Uterus (tissue), 4 donors: ENCODE measurements around the gene BIRC3. TPM values are rescaled to one million over a fixed set of nuclear protein-coding genes. Genes with fewer than 3 reads are reported as not detected.

Experiments
- DNase-seq, 2 donors: peaks; one replicate each; pipeline ENCODE4 v3.0.0-alpha.2; 2019 to 2020
- H3K27ac ChIP-seq, 2 donors: fragments of 200-600 bp; sonication (generic); 1 replicate in 1 of 2; 2 replicates in 1 of 2; pipeline ENCODE4 v1.5.1; 2016 to 2018
- H3K27me3 ChIP-seq, 2 donors: fragments of 200-600 bp; sonication (generic); one replicate each; pipeline ENCODE4 v1.5.1; 2018 to 2019; ENCODE audit warnings: control low read depth in 1 of 2
- H3K36me3 ChIP-seq, 2 donors: fragments of 200-600 bp; sonication (generic); one replicate each; pipeline ENCODE4 v1.5.1; 2019; ENCODE audit warnings: control low read depth in 1 of 2
- H3K4me1 ChIP-seq, 2 donors: fragments of 200-600 bp; sonication (generic); one replicate each; pipeline ENCODE4 v1.5.1; 2018 to 2019; ENCODE audit warnings: control low read depth in 1 of 2
- H3K4me3 ChIP-seq, 2 donors: fragments of 200-600 bp; sonication (generic); 1 replicate in 1 of 2; 2 replicates in 1 of 2; pipeline ENCODE4 v1.5.1; 2018 to 2019; ENCODE audit warnings: mild to moderate bottlenecking in 1 of 2
- H3K9me3 ChIP-seq, 2 donors: fragments of 200-600 bp; sonication (generic); one replicate each; pipeline ENCODE4 v1.5.1; 2019; ENCODE audit warnings: control low read depth in 1 of 2
- POLR2A ChIP-seq, 2 donors: fragments of 450-650 bp; IDR thresholded peaks; one replicate each; pipeline ENCODE4 v1.6.1; 2016; ENCODE audit warnings: antibody characterized with exemption in 2 of 2, mild to moderate bottlenecking in 1 of 2, moderate library complexity in 1 of 2
- intact Hi-C: fragments of 100-400 bp; cut with DNase I; formaldehyde crosslinking; loops from one replicate; pipeline ENCODE4 v1.15.1; 2023; ENCODE audit warnings: low total_unique reads
- total RNA-seq, 4 donors: library from RNA; depleted of rRNA in 3 of 4; stranded (reverse); fragments of >200 nt in 3 of 4; gene quantifications; one replicate each; pipeline versions ENCODE4 v1.1.0 to v1.2.4, GENCODE V29; 2014 to 2023
- TF ChIP-seq, protein P1 (sequence below), 4 experiments: fragments of 200-600 bp in 2 of 4; fragments of 450-650 bp in 2 of 4; sonication (generic) in 2 of 4; IDR thresholded peaks; one replicate each; pipeline ENCODE4 v1.5.1; 2016 to 2019; ENCODE audit warnings: antibody characterized with exemption in 4 of 4, mild to moderate bottlenecking in 2 of 4, moderate library complexity in 1 of 4
- donor health status: DM: yes; HTN: yes; CAD: no.

Gene BIRC3
- total RNA-seq, 4 donors from 2014 or later, result 1.5 to 102 (median 8.7) TPM

DNA sequence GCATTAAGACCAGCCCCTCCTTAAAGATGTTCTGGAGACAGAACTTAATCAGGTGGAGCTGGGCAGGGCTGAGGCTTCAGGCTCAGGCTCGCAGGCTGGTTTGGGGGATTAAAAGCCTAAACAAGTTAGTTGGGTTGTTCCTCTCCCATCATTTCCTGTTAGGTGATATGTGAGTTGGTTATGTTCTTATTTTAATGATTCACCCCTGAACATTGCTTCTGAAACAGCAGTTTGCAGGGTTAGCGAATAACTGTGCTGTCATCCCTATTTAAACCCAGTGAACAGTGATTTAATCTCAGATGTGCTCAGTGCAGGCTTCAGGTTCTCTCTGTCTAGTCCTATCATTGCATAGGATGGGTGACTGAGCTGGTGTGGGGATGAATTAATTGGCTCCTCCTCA, 47.4 kb upstream of the BIRC3 start:
- Histone ChIP-seq H3K4me1 (peaks cover 0 to 9% of the 10 kb centered on the region in 2 donors), H3K36me3 (no peaks in the 10 kb centered on the region), H3K4me3 (no peak overlapping the region), H3K27ac (no peak overlapping the region), H3K27me3 (no peaks in the 10 kb centered on the region), H3K9me3 (no peaks in the 10 kb centered on the region)
- intact Hi-C loops, result no loop called here
- no peak for DNase-seq
- TF ChIP-seq, protein P1, sequence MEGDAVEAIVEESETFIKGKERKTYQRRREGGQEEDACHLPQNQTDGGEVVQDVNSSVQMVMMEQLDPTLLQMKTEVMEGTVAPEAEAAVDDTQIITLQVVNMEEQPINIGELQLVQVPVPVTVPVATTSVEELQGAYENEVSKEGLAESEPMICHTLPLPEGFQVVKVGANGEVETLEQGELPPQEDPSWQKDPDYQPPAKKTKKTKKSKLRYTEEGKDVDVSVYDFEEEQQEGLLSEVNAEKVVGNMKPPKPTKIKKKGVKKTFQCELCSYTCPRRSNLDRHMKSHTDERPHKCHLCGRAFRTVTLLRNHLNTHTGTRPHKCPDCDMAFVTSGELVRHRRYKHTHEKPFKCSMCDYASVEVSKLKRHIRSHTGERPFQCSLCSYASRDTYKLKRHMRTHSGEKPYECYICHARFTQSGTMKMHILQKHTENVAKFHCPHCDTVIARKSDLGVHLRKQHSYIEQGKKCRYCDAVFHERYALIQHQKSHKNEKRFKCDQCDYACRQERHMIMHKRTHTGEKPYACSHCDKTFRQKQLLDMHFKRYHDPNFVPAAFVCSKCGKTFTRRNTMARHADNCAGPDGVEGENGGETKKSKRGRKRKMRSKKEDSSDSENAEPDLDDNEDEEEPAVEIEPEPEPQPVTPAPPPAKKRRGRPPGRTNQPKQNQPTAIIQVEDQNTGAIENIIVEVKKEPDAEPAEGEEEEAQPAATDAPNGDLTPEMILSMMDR (IDR thresholded peaks at IDR 0.05), result no peak
- no peak for TF ChIP-seq POLR2A (IDR thresholded peaks at IDR 0.05)

DNA sequence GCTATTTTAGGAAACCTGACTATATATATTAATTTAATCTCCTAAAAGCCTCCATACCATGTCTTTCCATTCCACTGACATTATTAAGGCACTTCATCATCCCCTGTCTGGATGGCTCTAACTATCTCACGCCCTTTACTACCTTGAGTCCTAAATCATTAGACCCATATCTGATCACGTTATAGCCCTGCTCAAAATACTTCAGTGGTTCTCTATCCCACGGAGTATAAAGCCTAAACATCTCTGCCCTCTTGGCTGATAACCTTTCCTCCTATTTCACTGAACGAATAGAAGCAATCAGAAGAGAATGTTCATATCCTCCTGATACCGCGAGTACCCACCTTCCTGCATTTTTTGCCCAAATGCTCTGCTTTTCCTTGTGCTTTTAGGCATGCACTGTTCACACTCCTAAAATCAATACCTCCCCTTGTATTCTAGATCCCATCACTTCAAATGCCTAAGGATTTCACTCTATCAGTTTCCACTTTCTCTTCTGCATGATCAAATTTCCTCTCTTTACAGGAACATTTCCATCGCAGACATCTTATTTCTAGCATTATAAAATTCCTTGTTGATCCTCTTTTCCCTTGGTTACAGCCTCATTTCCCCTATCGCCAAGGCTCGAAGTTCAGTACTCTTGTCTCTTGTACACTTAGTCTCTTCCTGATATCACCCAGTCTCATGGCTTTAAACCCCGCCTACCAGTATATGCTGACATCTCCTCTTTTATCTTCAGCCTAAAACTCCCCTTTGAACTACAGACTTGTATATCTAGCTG, 45.0 kb upstream of the BIRC3 start:
- H3K9me3 ChIP-seq, result no peaks in the 10 kb centered on the region
- peaks cover 0 to 9% of the 10 kb centered on the region in 2 donors for H3K4me1 ChIP-seq
- no peak for TF ChIP-seq POLR2A (IDR thresholded peaks at IDR 0.05)
- TF ChIP-seq, protein P1 (IDR thresholded peaks at IDR 0.05), result no peak
- DNase-seq, result no peak
- H3K27ac ChIP-seq, result no peak overlapping the region
- no peaks in the 10 kb centered on the region for H3K27me3 ChIP-seq
- intact Hi-C loops, result no loop called here
- H3K4me3 ChIP-seq, result no peak overlapping the region
- no peaks in the 10 kb centered on the region for H3K36me3 ChIP-seq

DNA sequence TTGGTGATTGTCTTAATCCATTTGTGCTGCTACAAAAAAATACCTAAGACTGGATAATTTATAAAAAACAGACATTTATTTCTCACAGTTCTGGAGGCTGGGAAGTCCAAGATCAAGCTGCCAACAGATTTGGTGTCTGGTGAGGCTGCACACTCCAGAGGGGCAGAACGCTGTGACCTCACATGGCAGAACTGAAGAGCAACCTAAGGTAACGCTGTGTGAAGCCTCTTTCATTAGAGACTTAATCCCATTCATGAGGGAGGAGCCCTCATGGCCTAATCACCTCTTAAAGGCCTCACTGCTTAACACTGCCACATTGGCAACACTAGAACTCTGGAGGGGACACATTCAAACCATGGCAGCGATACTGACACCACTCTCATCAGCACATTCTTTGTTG, 42.7 kb upstream of the BIRC3 start:
- no peak for TF ChIP-seq POLR2A (IDR thresholded peaks at IDR 0.05)
- TF ChIP-seq, protein P1 (IDR thresholded peaks at IDR 0.05), result no peak
- no peak for DNase-seq
- no peaks in the 10 kb centered on the region for H3K9me3 ChIP-seq
- H3K4me3 ChIP-seq, result no peak overlapping the region
- intact Hi-C loops, result no loop called here
- H3K27ac ChIP-seq, result no peak overlapping the region
- H3K4me1 ChIP-seq, result no peaks in the 10 kb centered on the region
- H3K27me3 ChIP-seq, result no peaks in the 10 kb centered on the region
- H3K36me3 ChIP-seq, result no peaks in the 10 kb centered on the region

DNA sequence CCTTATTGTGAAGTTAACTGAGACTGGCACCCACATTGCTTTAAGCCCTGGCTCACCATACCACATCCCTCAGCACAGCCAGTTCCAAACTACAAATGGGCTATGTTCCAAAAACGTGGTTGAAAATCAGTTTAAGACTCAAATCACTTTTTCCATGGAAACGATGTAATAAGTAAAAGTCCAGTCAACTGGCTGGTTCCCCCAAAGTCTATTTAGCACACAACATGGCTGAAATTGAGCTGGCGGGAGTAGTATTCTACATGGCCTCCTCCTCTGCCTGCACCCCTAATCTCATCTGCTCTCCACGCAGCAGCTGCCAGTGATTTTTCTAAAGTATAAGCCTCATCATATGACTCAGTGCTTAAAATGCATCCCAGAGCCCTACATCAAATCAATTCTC, 40.9 kb upstream of the BIRC3 start:
- DNase-seq, result no peak
- no peak overlapping the region for H3K4me3 ChIP-seq
- TF ChIP-seq POLR2A (IDR thresholded peaks at IDR 0.05), result no peak
- TF ChIP-seq, protein P1 (IDR thresholded peaks at IDR 0.05), result no peak
- H3K9me3 ChIP-seq, result no peaks in the 10 kb centered on the region
- H3K36me3 ChIP-seq, result no peaks in the 10 kb centered on the region
- no peak overlapping the region for H3K27ac ChIP-seq
- intact Hi-C loops, result no loop called here
- H3K27me3 ChIP-seq, result no peaks in the 10 kb centered on the region
- no peaks in the 10 kb centered on the region for H3K4me1 ChIP-seq

DNA sequence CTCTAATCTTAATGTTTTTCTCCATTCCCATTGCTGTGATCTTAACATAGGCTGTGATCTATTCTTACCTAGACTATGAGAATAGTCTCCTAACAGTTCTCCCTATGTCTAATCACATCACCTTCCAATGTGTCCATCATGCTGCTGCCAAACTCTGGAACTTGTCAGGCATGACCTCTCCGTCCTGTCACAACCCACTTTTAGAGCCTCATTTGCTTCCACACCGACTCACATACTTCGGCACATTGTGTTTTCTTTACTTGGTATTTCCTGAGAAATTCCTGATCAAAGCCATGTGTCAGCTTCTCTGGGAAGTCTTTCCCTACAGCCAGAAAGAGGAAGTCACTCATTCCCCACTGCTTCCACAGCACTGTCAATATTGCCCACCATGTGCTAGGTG, 40.5 kb upstream of the BIRC3 start:
- TF ChIP-seq POLR2A (IDR thresholded peaks at IDR 0.05), result no peak

More for the DNA sequence above, 40.5 kb upstream of the BIRC3 start:
- no peaks in the 10 kb centered on the region for H3K9me3 ChIP-seq
- no peaks in the 10 kb centered on the region for H3K27me3 ChIP-seq
- no peak overlapping the region for H3K4me3 ChIP-seq
- intact Hi-C loops, result no loop called here
- no peaks in the 10 kb centered on the region for H3K4me1 ChIP-seq
- no peak for DNase-seq
- H3K36me3 ChIP-seq, result no peaks in the 10 kb centered on the region
- no peak overlapping the region for H3K27ac ChIP-seq
